Liver (tissue), 9 donors: ENCODE measurements around the gene PACS1. TPM values are rescaled to one million over a fixed set of nuclear protein-coding genes. Genes with fewer than 3 reads are reported as not detected.

Source experiments
- DNase-seq: peaks from one replicate; pipeline ENCODE4 v3.0.0-alpha.2; 2017; ENCODE audit warnings: low spot score
- H3K27ac ChIP-seq, 2 donors: one replicate each; pipeline ENCODE4 v1.7.0; 2013; ENCODE audit warnings: inconsistent platforms in 2 of 2, low read length in 2 of 2, control low read depth in 1 of 2, low read depth in 1 of 2, mild to moderate bottlenecking in 1 of 2
- H3K27me3 ChIP-seq, 4 donors: one replicate each; pipeline versions ENCODE4 v1.6.1 to v1.7.0; 2013; ENCODE audit warnings: low read length in 3 of 4, inconsistent platforms in 1 of 4, mild to moderate bottlenecking in 1 of 4, moderate library complexity in 1 of 4; ENCODE audit not compliant: control insufficient read depth in 4 of 4, insufficient read depth in 4 of 4
- H3K36me3 ChIP-seq, 4 donors: one replicate each; pipeline versions ENCODE4 v1.6.1 to v1.7.0; 2013; ENCODE audit warnings: low read length in 3 of 4, mild to moderate bottlenecking in 3 of 4, low read depth in 1 of 4, moderate library complexity in 1 of 4; ENCODE audit not compliant: control insufficient read depth in 4 of 4, insufficient read depth in 3 of 4
- H3K4me1 ChIP-seq, 4 donors: one replicate each; pipeline versions ENCODE4 v1.6.1 to v1.7.0; 2013; ENCODE audit warnings: low read length in 3 of 4, mild to moderate bottlenecking in 3 of 4, moderate library complexity in 1 of 4; ENCODE audit not compliant: control insufficient read depth in 4 of 4, insufficient read depth in 4 of 4
- H3K4me3 ChIP-seq, 3 donors: one replicate each; pipeline versions ENCODE4 v1.6.1 to v1.7.0; 2013; ENCODE audit warnings: low read length in 3 of 3, control low read depth in 1 of 3, low read depth in 1 of 3, mild to moderate bottlenecking in 1 of 3
- H3K9ac ChIP-seq, 2 donors: one replicate each; pipeline ENCODE4 v1.7.0; 2013; ENCODE audit warnings: low read length in 2 of 2, mild to moderate bottlenecking in 2 of 2, moderate library complexity in 2 of 2, control low read depth in 1 of 2, low read depth in 1 of 2
- H3K9me3 ChIP-seq, 4 donors: one replicate each; pipeline versions ENCODE4 v1.6.1 to v1.7.0; 2013; ENCODE audit warnings: low read length in 3 of 4; ENCODE audit not compliant: control insufficient read depth in 4 of 4
- EGR1 ChIP-seq, 2 donors: IDR thresholded peaks; 2 replicates each; pipeline ENCODE4 v1.6.1; 2016 to 2018; ENCODE audit warnings: antibody characterized with exemption in 2 of 2, low read depth in 2 of 2
- FOXA1 ChIP-seq: IDR thresholded peaks from 2 replicates; pipeline ENCODE4 v1.6.1; 2016; ENCODE audit warnings: antibody characterized with exemption
- FOXA2 ChIP-seq: IDR thresholded peaks from 2 replicates; pipeline ENCODE4 v1.6.1; 2016; ENCODE audit warnings: antibody characterized with exemption
- GABPA ChIP-seq, 2 donors: IDR thresholded peaks in 1 of 2; conservative IDR thresholded peaks in 1 of 2; 2 replicates each; pipeline ENCODE4 v1.6.1; 2016; ENCODE audit warnings: antibody characterized with exemption in 2 of 2, mild to moderate bottlenecking in 1 of 2, moderate library complexity in 1 of 2
- HNF4A ChIP-seq, 2 donors: conservative IDR thresholded peaks; 2 replicates each; pipeline ENCODE4 v1.6.1; 2016; ENCODE audit warnings: antibody characterized with exemption in 2 of 2, mild to moderate bottlenecking in 2 of 2
- HNF4G ChIP-seq: IDR thresholded peaks from 2 replicates; pipeline ENCODE4 v1.6.1; 2016; ENCODE audit warnings: antibody characterized with exemption
- JUND ChIP-seq, 2 donors: IDR thresholded peaks; 2 replicates each; pipeline ENCODE4 v1.6.1; 2016; ENCODE audit warnings: antibody characterized with exemption in 2 of 2
- NR2F2 ChIP-seq: IDR thresholded peaks from 2 replicates; pipeline ENCODE4 v1.6.1; 2016; ENCODE audit warnings: antibody characterized with exemption
- RAD21 ChIP-seq, 2 donors: IDR thresholded peaks; 2 replicates each; pipeline ENCODE4 v1.6.1; 2016; ENCODE audit warnings: antibody characterized with exemption in 2 of 2, mild to moderate bottlenecking in 2 of 2
- SP1 ChIP-seq: IDR thresholded peaks from 2 replicates; pipeline ENCODE4 v1.6.1; 2018; ENCODE audit warnings: antibody characterized with exemption, mild to moderate bottlenecking
- TAF1 ChIP-seq: conservative IDR thresholded peaks from 2 replicates; pipeline ENCODE4 v1.6.1; 2016; ENCODE audit warnings: antibody characterized with exemption, mild to moderate bottlenecking
- YY1 ChIP-seq: IDR thresholded peaks from 2 replicates; pipeline ENCODE4 v1.6.1; 2016; ENCODE audit warnings: antibody characterized with exemption, mild to moderate bottlenecking
- WGBS: extraction: QIAGEN DNeasy Blood & Tissue Kit; methylation state at CpG from one replicate; pipeline ENCODE4 v1.1.7; 2013; 5-methylcytosine and 5-hydroxymethylcytosine counted together
- polyA plus RNA-seq, 2 donors: library from polyadenylated mRNA; stranded (reverse) in 1 of 2; unstranded in 1 of 2; fragments of 200-250 nt in 1 of 2; fragments of >200 nt in 1 of 2; fragmentation: Nextera tagmentation in 1 of 2; extraction: Ambion mirVana in 1 of 2; gene quantifications; one replicate each; pipeline versions ENCODE4 v1.2.1 to v1.2.3, GENCODE V29; 2013 to 2015
- total RNA-seq, 2 donors: library from RNA; depleted of rRNA; stranded (reverse); fragments of >200 nt; gene quantifications; one replicate each; pipeline ENCODE4 v1.2.3, GENCODE V29; 2014
- TF ChIP-seq, protein P1 (sequence below): IDR thresholded peaks from 2 replicates; pipeline ENCODE4 v1.6.1; 2016; ENCODE audit warnings: antibody characterized with exemption
- TF ChIP-seq, protein P2 (sequence below): IDR thresholded peaks from 2 replicates; pipeline ENCODE4 v1.6.1; 2016; ENCODE audit warnings: antibody characterized with exemption, mild to moderate bottlenecking
- TF ChIP-seq, protein P3 (sequence below): fragments of 150-350 bp; IDR thresholded peaks from 2 replicates; pipeline ENCODE4 v1.5.1; 2017; ENCODE audit warnings: improper control_type of control experiment, low read depth, low read length; ENCODE audit not compliant: missing input control
- TF ChIP-seq, protein P4 (sequence below): IDR thresholded peaks from 2 replicates; pipeline ENCODE4 v1.6.1; 2016; ENCODE audit warnings: antibody characterized with exemption
- donor health status: healthy.
- donor health status: healthy.
- donor health status: healthy.
- donor health status: healthy.
- donor health status: healthy.

The PACS1 gene
- total and polyA plus RNA-seq, 4 donors: 2.7 to 9.1 (median 7.3) TPM

DNA sequence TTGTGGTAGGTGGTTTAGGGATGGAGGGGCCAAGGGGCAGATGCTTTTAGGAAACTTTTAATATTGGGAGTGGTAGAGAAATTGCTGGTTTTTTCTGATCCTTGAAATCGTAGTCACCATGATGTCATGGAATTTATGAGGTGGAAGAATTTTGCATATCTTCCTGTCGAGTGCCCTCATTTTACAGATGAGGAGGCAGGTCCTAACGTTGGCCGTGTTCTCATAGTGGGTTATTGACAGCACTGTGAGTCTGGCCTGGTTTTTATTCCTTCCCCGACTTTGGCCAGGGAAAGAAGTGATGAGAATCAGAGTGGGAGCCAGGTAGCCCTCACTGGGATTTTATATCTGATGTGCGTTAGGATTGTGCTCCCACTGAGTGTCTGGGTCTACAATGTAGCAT lies 8.8 kb upstream of the PACS1 start:
- TF ChIP-seq YY1 (no peak), RAD21 (IDR thresholded peaks at IDR 0.05) (no peak), FOXA2 (no peak), TAF1 (no peak), HNF4G (no peak), FOXA1 (no peak), SP1 (no peak)
- TF ChIP-seq, protein P1, sequence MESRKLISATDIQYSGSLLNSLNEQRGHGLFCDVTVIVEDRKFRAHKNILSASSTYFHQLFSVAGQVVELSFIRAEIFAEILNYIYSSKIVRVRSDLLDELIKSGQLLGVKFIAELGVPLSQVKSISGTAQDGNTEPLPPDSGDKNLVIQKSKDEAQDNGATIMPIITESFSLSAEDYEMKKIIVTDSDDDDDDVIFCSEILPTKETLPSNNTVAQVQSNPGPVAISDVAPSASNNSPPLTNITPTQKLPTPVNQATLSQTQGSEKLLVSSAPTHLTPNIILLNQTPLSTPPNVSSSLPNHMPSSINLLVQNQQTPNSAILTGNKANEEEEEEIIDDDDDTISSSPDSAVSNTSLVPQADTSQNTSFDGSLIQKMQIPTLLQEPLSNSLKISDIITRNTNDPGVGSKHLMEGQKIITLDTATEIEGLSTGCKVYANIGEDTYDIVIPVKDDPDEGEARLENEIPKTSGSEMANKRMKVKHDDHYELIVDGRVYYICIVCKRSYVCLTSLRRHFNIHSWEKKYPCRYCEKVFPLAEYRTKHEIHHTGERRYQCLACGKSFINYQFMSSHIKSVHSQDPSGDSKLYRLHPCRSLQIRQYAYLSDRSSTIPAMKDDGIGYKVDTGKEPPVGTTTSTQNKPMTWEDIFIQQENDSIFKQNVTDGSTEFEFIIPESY: no peak
- TF ChIP-seq, protein P2, sequence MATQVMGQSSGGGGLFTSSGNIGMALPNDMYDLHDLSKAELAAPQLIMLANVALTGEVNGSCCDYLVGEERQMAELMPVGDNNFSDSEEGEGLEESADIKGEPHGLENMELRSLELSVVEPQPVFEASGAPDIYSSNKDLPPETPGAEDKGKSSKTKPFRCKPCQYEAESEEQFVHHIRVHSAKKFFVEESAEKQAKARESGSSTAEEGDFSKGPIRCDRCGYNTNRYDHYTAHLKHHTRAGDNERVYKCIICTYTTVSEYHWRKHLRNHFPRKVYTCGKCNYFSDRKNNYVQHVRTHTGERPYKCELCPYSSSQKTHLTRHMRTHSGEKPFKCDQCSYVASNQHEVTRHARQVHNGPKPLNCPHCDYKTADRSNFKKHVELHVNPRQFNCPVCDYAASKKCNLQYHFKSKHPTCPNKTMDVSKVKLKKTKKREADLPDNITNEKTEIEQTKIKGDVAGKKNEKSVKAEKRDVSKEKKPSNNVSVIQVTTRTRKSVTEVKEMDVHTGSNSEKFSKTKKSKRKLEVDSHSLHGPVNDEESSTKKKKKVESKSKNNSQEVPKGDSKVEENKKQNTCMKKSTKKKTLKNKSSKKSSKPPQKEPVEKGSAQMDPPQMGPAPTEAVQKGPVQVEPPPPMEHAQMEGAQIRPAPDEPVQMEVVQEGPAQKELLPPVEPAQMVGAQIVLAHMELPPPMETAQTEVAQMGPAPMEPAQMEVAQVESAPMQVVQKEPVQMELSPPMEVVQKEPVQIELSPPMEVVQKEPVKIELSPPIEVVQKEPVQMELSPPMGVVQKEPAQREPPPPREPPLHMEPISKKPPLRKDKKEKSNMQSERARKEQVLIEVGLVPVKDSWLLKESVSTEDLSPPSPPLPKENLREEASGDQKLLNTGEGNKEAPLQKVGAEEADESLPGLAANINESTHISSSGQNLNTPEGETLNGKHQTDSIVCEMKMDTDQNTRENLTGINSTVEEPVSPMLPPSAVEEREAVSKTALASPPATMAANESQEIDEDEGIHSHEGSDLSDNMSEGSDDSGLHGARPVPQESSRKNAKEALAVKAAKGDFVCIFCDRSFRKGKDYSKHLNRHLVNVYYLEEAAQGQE: no peak
- no peak for DNase-seq
- Histone ChIP-seq H3K27me3 (no peaks in the 10 kb centered on the region), H3K27ac (no peak overlapping the region), H3K9ac (no peak overlapping the region), H3K9me3 (no peaks in the 10 kb centered on the region), H3K36me3 (peaks cover 17 to 88% (median 71%) of the 10 kb centered on the region in 4 donors), H3K4me1 (peaks cover 0 to 4% (median 0%) of the 10 kb centered on the region in 4 donors), H3K4me3 (no peak overlapping the region)
- WGBS: 91% methylated on average over 6 of the region's 6 CpGs

DNA sequence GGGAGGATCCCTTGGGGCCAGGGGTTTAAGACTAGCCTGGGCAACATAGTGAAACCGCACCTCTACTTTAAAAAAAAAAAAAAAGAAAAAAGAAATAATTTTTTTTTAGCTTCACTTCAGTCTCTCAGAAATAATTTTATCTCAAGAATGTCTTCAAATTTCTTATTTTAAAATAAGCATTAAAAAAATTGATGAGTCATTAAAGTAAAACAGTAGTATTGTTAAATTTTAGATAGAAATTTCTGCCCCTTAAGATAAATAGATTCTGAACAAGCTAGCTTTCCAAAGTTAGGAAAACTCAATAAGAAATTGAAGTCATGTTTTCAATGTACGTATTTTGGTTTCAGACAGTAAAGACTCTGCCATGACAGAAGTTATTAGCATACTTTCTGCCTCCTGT lies 7.7 kb upstream of the PACS1 start:
- Histone ChIP-seq H3K9ac (no peak overlapping the region), H3K27ac (no peak overlapping the region), H3K4me1 (peaks cover 0 to 14% (median 8%) of the 10 kb centered on the region in 4 donors), H3K4me3 (no peak overlapping the region), H3K27me3 (no peaks in the 10 kb centered on the region), H3K36me3 (peaks cover 19 to 88% (median 71%) of the 10 kb centered on the region in 4 donors), H3K9me3 (no peaks in the 10 kb centered on the region)
- 95% methylated on average over 2 of the region's 2 CpGs for WGBS
- TF ChIP-seq GABPA (IDR thresholded peaks at IDR 0.05 in 1 of 2, conservative IDR thresholded peaks at IDR 0.05 in 1 of 2) (no peak), HNF4G (no peak), HNF4A (conservative IDR thresholded peaks at IDR 0.05) (no peak), TAF1 (no peak), EGR1 (IDR thresholded peaks at IDR 0.05; ENCODE audit: low read depth in 2 of 2) (no peak), FOXA2 (no peak), FOXA1 (no peak), JUND (IDR thresholded peaks at IDR 0.05) (no peak), YY1 (no peak), NR2F2 (no peak), SP1 (no peak)
- TF ChIP-seq, protein P1: no peak
- TF ChIP-seq, protein P2: no peak
- TF ChIP-seq, protein P3, sequence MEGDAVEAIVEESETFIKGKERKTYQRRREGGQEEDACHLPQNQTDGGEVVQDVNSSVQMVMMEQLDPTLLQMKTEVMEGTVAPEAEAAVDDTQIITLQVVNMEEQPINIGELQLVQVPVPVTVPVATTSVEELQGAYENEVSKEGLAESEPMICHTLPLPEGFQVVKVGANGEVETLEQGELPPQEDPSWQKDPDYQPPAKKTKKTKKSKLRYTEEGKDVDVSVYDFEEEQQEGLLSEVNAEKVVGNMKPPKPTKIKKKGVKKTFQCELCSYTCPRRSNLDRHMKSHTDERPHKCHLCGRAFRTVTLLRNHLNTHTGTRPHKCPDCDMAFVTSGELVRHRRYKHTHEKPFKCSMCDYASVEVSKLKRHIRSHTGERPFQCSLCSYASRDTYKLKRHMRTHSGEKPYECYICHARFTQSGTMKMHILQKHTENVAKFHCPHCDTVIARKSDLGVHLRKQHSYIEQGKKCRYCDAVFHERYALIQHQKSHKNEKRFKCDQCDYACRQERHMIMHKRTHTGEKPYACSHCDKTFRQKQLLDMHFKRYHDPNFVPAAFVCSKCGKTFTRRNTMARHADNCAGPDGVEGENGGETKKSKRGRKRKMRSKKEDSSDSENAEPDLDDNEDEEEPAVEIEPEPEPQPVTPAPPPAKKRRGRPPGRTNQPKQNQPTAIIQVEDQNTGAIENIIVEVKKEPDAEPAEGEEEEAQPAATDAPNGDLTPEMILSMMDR: no peak
- TF ChIP-seq, protein P4, sequence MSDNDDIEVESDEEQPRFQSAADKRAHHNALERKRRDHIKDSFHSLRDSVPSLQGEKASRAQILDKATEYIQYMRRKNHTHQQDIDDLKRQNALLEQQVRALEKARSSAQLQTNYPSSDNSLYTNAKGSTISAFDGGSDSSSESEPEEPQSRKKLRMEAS: no peak
- no peak for DNase-seq
